A549 (cell line): Measurements from ENCODE around the gene PAFAH1B2.

Experiments
- CTCF ChIP-seq: fragments of >200 bp; sonication (Bioruptor Twin); formaldehyde crosslinking; IDR thresholded peaks from 3 replicates; pipeline ENCODE4 v1.5.1; 2016
- PBX3 ChIP-seq: IDR thresholded peaks from 2 replicates; pipeline ENCODE4 v1.6.1; 2012

DNA sequence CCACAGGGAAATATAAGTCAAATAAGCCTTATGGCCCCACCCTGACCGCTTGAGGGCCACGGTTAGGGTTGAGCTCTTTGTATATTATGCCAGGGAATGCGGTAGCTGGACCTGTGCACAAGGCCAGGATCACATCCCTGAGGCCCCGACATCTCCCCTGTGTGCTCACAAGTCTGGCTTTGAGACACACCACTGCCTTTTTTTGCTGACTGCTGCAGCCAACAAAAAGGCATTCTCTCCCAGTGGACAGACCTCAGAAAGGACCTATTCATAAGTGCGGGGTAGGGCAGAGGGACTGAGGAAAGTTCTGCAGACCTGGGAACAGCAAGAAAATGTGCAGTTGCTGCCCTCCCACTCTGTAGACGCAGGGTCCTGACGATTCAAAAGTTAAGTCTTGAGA lies 31.0 kb downstream of the PAFAH1B2 start:
- no peak for TF ChIP-seq PBX3
- TF ChIP-seq CTCF, result no peak
